ENCODE results near the gene GBA3. TPM values are rescaled to one million over a fixed set of nuclear protein-coding genes. Genes with fewer than 3 reads are reported as not detected.

GBA3 gene
- total and polyA plus RNA-seq, 12 donors: not detected

- H3K4me3 ChIP-seq: no peak overlapping the region
- no peaks in the 10 kb centered on the region for H3K4me1 ChIP-seq
- no peak for ATAC-seq
- no peak overlapping the region for H3K27ac ChIP-seq
- WGBS, 2 donors: 93 to 96% methylated on average over 2 of the region's 2 CpGs
- DNase-seq: no peak
- peaks cover 0 to 3% (median 0%) of the 10 kb centered on the region in 11 donors for H3K9me3 ChIP-seq
- H3K36me3 ChIP-seq: no peaks in the 10 kb centered on the region
- no peaks in the 10 kb centered on the region for H3K27me3 ChIP-seq
- intact Hi-C loops (cut with DNase I): no loop called here
- TF ChIP-seq CTCF (IDR thresholded peaks at IDR 0.05): no peak
Measured at GRCh38 chr4:22857411-22857810, 164.7 kb downstream of the GBA3 start.

- no peak for ATAC-seq
- H3K9me3 ChIP-seq: peaks cover 0 to 3% (median 0%) of the 10 kb centered on the region in 11 donors
- TF ChIP-seq CTCF (IDR thresholded peaks at IDR 0.05): no peak
- 59 to 67% methylated on average over 2 of the region's 2 CpGs for WGBS, 2 donors
- DNase-seq: no peak
- no peak overlapping the region for H3K4me3 ChIP-seq
- H3K36me3 ChIP-seq: no peaks in the 10 kb centered on the region
- no peaks in the 10 kb centered on the region for H3K27me3 ChIP-seq
- H3K27ac ChIP-seq: no peak overlapping the region
- no peaks in the 10 kb centered on the region for H3K4me1 ChIP-seq
- intact Hi-C loops (cut with DNase I): no loop called here
Measured at GRCh38 chr4:22859318-22859717, 166.6 kb downstream of the GBA3 start.

Other genes starting within 250 kb of the GBA3 start
- 10 to 100 TPM; 17.2 to 29.5 (median 21.0) TPM for gene ADGRA3, start 176.9 kb upstream of the GBA3 start, total RNA-seq
- gene ADGRA3, start 176.9 kb upstream of the GBA3 start, polyA plus RNA-seq: 10 to 100 TPM in 1 of 2 donors, 1 to 10 TPM in 1; 4.9 to 18.2 TPM